Measurements from ENCODE around the gene OTOG. TPM values are rescaled to one million over a fixed set of nuclear protein-coding genes. Genes with fewer than 3 reads are reported as not detected.

Gene OTOG
- total RNA-seq, 4 donors from 2014 or later: not detected

- WGBS, 2 donors: 75 to 78% methylated on average over 2 of the region's 2 CpGs
Observed at GRCh38 chr11:17507773-17508172, 39.3 kb upstream of the OTOG start.

GRCh38 chr11:17508306-17508705 is 38.8 kb upstream of the OTOG start:
- 26 to 51% methylated on average over 3 of the region's 3 CpGs for WGBS, 2 donors
- no peak for DNase-seq (ENCODE audit: low spot score in 2 of 2)
- TF ChIP-seq CTCF (IDR thresholded peaks at IDR 0.05): no peak
- TF ChIP-seq POLR2A (IDR thresholded peaks at IDR 0.05): no peak
- no peak overlapping the region for H3K4me3 ChIP-seq (ENCODE audit: low read depth, poor library complexity, severe bottlenecking)
- intact Hi-C loops (cut with DNase I; ENCODE audit: low total_unique reads): loop anchor here (5.0 kb wide), 1 partner anchor 276 kb away; no protein-coding TSS in a partner anchor

More at GRCh38 chr11:17507773-17508172, 39.3 kb upstream of the OTOG start:
- DNase-seq (ENCODE audit: low spot score in 2 of 2): no peak
- TF ChIP-seq CTCF (IDR thresholded peaks at IDR 0.05) (no peak), POLR2A (IDR thresholded peaks at IDR 0.05) (no peak)
- H3K4me3 ChIP-seq (ENCODE audit: low read depth, poor library complexity, severe bottlenecking): no peak overlapping the region
- intact Hi-C loops (cut with DNase I; ENCODE audit: low total_unique reads): loop anchor here (5.0 kb wide), 1 partner anchor 275 kb away; no protein-coding TSS in a partner anchor

GRCh38 chr11:17508791-17509190 is 38.3 kb upstream of the OTOG start:
- 39 to 58% methylated on average over 3 of the region's 3 CpGs for WGBS, 2 donors
- no peak for DNase-seq (ENCODE audit: low spot score in 2 of 2)
- intact Hi-C loops (cut with DNase I; ENCODE audit: low total_unique reads): loop anchor here (5.0 kb wide), 1 partner anchor 276 kb away; no protein-coding TSS in a partner anchor
- TF ChIP-seq POLR2A (IDR thresholded peaks at IDR 0.05): no peak
- TF ChIP-seq CTCF (IDR thresholded peaks at IDR 0.05): no peak
- H3K4me3 ChIP-seq (ENCODE audit: low read depth, poor library complexity, severe bottlenecking): no peak overlapping the region

- 52 to 73% methylated on average over 4 of the region's 4 CpGs for WGBS, 2 donors
- TF ChIP-seq CTCF (IDR thresholded peaks at IDR 0.05) (no peak), POLR2A (IDR thresholded peaks at IDR 0.05) (no peak)
- intact Hi-C loops (cut with DNase I; ENCODE audit: low total_unique reads): no loop called here
- H3K4me3 ChIP-seq (ENCODE audit: low read depth, poor library complexity, severe bottlenecking): no peak overlapping the region
- DNase-seq (ENCODE audit: low spot score in 2 of 2): no peak
Observed at GRCh38 chr11:17510507-17511206, 36.4 kb upstream of the OTOG start.

GRCh38 chr11:17511571-17511970 is 35.5 kb upstream of the OTOG start:
- WGBS, 2 donors: 53 to 66% methylated on average over 3 of the region's 3 CpGs
- intact Hi-C loops (cut with DNase I; ENCODE audit: low total_unique reads): no loop called here
- DNase-seq (ENCODE audit: low spot score in 2 of 2): no peak
- no peak overlapping the region for H3K4me3 ChIP-seq (ENCODE audit: low read depth, poor library complexity, severe bottlenecking)
- TF ChIP-seq POLR2A (IDR thresholded peaks at IDR 0.05): no peak
- no peak for TF ChIP-seq CTCF (IDR thresholded peaks at IDR 0.05)

All from lower leg skin (tissue), 4 donors.